ENCODE data around the gene EMSY.
"Not testable (repeated sequence)": the region's sequence is repeated elsewhere in the genome, so short reads cannot be mapped to it uniquely, and the experiment has no call there.

EMSY gene

DNA sequence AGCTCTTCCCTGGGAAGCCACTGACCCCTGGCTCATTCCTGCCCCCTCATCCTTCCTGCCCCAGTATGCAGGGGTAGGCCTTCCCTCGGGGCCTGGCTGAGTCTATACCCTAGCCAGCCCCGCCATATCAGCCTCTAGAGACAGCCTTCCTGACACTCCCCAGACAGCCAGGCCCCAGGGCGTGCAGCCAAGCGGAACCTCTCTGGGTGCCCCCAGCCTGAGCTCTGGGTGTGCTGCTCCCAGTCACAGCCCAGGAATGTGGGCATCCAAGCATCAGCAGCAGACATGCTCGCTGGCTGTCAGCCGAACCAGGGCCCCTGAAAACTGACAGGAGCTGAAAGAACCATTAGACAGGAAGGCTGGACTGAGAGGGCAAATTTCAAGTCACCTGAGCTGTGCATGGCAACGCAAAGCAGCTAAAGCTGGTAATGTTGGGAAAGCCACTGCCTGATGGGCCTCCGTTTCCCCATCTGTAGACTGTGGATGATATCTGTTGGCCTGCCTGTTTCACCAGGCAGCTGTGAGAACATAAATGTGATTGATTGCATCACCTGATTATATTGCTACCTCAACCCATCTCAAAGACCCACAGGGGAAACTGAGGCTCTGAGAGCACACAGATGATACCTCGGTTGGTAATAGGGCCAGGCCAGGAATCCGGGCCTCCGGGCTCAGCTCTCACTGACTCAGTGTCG lies 132.6 kb downstream of the EMSY start:
- H3K9me3 ChIP-seq (ENCODE audit: control insufficient read depth in 5 of 5, low read length in 5 of 5) = no peaks in the 10 kb centered on the region
- H3K36me3 ChIP-seq (ENCODE audit: control insufficient read depth in 5 of 5, insufficient read depth in 5 of 5, low read length in 5 of 5) = no peaks in the 10 kb centered on the region
- H3K9ac ChIP-seq (ENCODE audit: low read length in 5 of 5) = peak overlapping the region in 1 of 5 donors; percentile 53
- H3K4me1 ChIP-seq (ENCODE audit: control insufficient read depth in 5 of 5, insufficient read depth in 5 of 5, low read length in 5 of 5) = peaks cover 7 to 35% (median 17%) of the 10 kb centered on the region in 5 donors
- no peak overlapping the region for H3K4me3 ChIP-seq (ENCODE audit: low read depth in 1 of 5, low read length in 5 of 5)
- H3K27ac ChIP-seq (ENCODE audit: low read depth, low read length) = peak overlapping the region; percentile 83
- H3K27me3 ChIP-seq (ENCODE audit: control insufficient read depth in 5 of 5, insufficient read depth in 4 of 5, low read length in 5 of 5) = no peaks in the 10 kb centered on the region

GRCh38 chr11:76577921-76578653 lies 133.3 kb downstream of the EMSY start:
- Histone ChIP-seq H3K9ac (ENCODE audit: low read length in 5 of 5) (peak overlapping the region in 3 of 5 donors; percentile 5 to 68 (median 53)), H3K4me1 (ENCODE audit: control insufficient read depth in 5 of 5, insufficient read depth in 5 of 5, low read length in 5 of 5) (peaks cover 7 to 35% (median 17%) of the 10 kb centered on the region in 5 donors), H3K4me3 (ENCODE audit: low read depth in 1 of 5, low read length in 5 of 5) (peak overlapping the region in 4 of 5 donors; percentile 19 to 57 (median 46)), H3K9me3 (ENCODE audit: control insufficient read depth in 5 of 5, low read length in 5 of 5) (no peaks in the 10 kb centered on the region), H3K27me3 (ENCODE audit: control insufficient read depth in 5 of 5, insufficient read depth in 4 of 5, low read length in 5 of 5) (no peaks in the 10 kb centered on the region), H3K36me3 (ENCODE audit: control insufficient read depth in 5 of 5, insufficient read depth in 5 of 5, low read length in 5 of 5) (no peaks in the 10 kb centered on the region), H3K27ac (ENCODE audit: low read depth, low read length) (peak overlapping the region; percentile 83)

- H3K27me3 ChIP-seq (ENCODE audit: control insufficient read depth in 5 of 5, insufficient read depth in 4 of 5, low read length in 5 of 5) = no peaks in the 10 kb centered on the region
- peak overlapping the region; percentile 83 for H3K27ac ChIP-seq (ENCODE audit: low read depth, low read length)
- no peaks in the 10 kb centered on the region for H3K9me3 ChIP-seq (ENCODE audit: control insufficient read depth in 5 of 5, low read length in 5 of 5)
- peaks cover 7 to 35% (median 17%) of the 10 kb centered on the region in 5 donors for H3K4me1 ChIP-seq (ENCODE audit: control insufficient read depth in 5 of 5, insufficient read depth in 5 of 5, low read length in 5 of 5)
- H3K36me3 ChIP-seq (ENCODE audit: control insufficient read depth in 5 of 5, insufficient read depth in 5 of 5, low read length in 5 of 5) = no peaks in the 10 kb centered on the region
- H3K4me3 ChIP-seq (ENCODE audit: low read depth in 1 of 5, low read length in 5 of 5) = peak overlapping the region in 4 of 5 donors; percentile 19 to 57 (median 46)
- H3K9ac ChIP-seq (ENCODE audit: low read length in 5 of 5) = peak overlapping the region in 3 of 5 donors; percentile 46 to 68 (median 53)
Measured at GRCh38 chr11:76578654-76579055, 133.8 kb downstream of the EMSY start.

- H3K9ac ChIP-seq (ENCODE audit: low read length in 5 of 5) = peak overlapping the region in 4 of 5 donors; percentile 3 to 68 (median 50)
- H3K36me3 ChIP-seq (ENCODE audit: control insufficient read depth in 5 of 5, insufficient read depth in 5 of 5, low read length in 5 of 5) = no peaks in the 10 kb centered on the region
- no peaks in the 10 kb centered on the region for H3K9me3 ChIP-seq (ENCODE audit: control insufficient read depth in 5 of 5, low read length in 5 of 5)
- peak overlapping the region; percentile 83 for H3K27ac ChIP-seq (ENCODE audit: low read depth, low read length)
- peak overlapping the region; percentile 4 to 57 (median 42) for H3K4me3 ChIP-seq (ENCODE audit: low read depth in 1 of 5, low read length in 5 of 5)
- H3K27me3 ChIP-seq (ENCODE audit: control insufficient read depth in 5 of 5, insufficient read depth in 4 of 5, low read length in 5 of 5) = no peaks in the 10 kb centered on the region
- peaks cover 7 to 35% (median 17%) of the 10 kb centered on the region in 5 donors for H3K4me1 ChIP-seq (ENCODE audit: control insufficient read depth in 5 of 5, insufficient read depth in 5 of 5, low read length in 5 of 5)
Measured at GRCh38 chr11:76579056-76579751, 134.4 kb downstream of the EMSY start.

- Histone ChIP-seq H3K4me1 (ENCODE audit: control insufficient read depth in 5 of 5, insufficient read depth in 5 of 5, low read length in 5 of 5) (peaks cover 7 to 35% (median 17%) of the 10 kb centered on the region in 5 donors), H3K27ac (ENCODE audit: low read depth, low read length) (peak overlapping the region; percentile 83), H3K9ac (ENCODE audit: low read length in 5 of 5) (peak overlapping the region in 2 of 5 donors; percentile 3 to 46), H3K9me3 (ENCODE audit: control insufficient read depth in 5 of 5, low read length in 5 of 5) (no peaks in the 10 kb centered on the region), H3K4me3 (ENCODE audit: low read depth in 1 of 5, low read length in 5 of 5) (peak overlapping the region in 1 of 5 donors; percentile 7), H3K27me3 (ENCODE audit: control insufficient read depth in 5 of 5, insufficient read depth in 4 of 5, low read length in 5 of 5) (no peaks in the 10 kb centered on the region), H3K36me3 (ENCODE audit: control insufficient read depth in 5 of 5, insufficient read depth in 5 of 5, low read length in 5 of 5) (no peaks in the 10 kb centered on the region)
Measured at GRCh38 chr11:76579752-76580151, 134.9 kb downstream of the EMSY start.

GRCh38 chr11:76582471-76582870 lies 137.7 kb downstream of the EMSY start:
- H3K36me3 ChIP-seq (ENCODE audit: control insufficient read depth in 5 of 5, insufficient read depth in 5 of 5, low read length in 5 of 5); H3K27me3 ChIP-seq (ENCODE audit: control insufficient read depth in 5 of 5, insufficient read depth in 4 of 5, low read length in 5 of 5); H3K27ac ChIP-seq (ENCODE audit: low read depth, low read length); H3K9ac ChIP-seq (ENCODE audit: low read length in 5 of 5); H3K4me3 ChIP-seq (ENCODE audit: low read depth in 1 of 5, low read length in 5 of 5); H3K9me3 ChIP-seq (ENCODE audit: control insufficient read depth in 5 of 5, low read length in 5 of 5): not testable (repeated sequence)
- H3K4me1 ChIP-seq (ENCODE audit: control insufficient read depth in 5 of 5, insufficient read depth in 5 of 5, low read length in 5 of 5) = peaks cover 7 to 29% (median 16%) of the 10 kb centered on the region in 5 donors

- H3K27ac ChIP-seq (ENCODE audit: low read depth, low read length) = peak overlapping the region; percentile 84
- H3K4me3 ChIP-seq (ENCODE audit: low read depth in 1 of 5, low read length in 5 of 5) = no peak overlapping the region
- no peaks in the 10 kb centered on the region for H3K36me3 ChIP-seq (ENCODE audit: control insufficient read depth in 5 of 5, insufficient read depth in 5 of 5, low read length in 5 of 5)
- peaks cover 1 to 24% (median 13%) of the 10 kb centered on the region in 5 donors for H3K4me1 ChIP-seq (ENCODE audit: control insufficient read depth in 5 of 5, insufficient read depth in 5 of 5, low read length in 5 of 5)
- no peaks in the 10 kb centered on the region for H3K27me3 ChIP-seq (ENCODE audit: control insufficient read depth in 5 of 5, insufficient read depth in 4 of 5, low read length in 5 of 5)
- no peaks in the 10 kb centered on the region for H3K9me3 ChIP-seq (ENCODE audit: control insufficient read depth in 5 of 5, low read length in 5 of 5)
- no peak overlapping the region for H3K9ac ChIP-seq (ENCODE audit: low read length in 5 of 5)
Measured at GRCh38 chr11:76587820-76588454, 143.1 kb downstream of the EMSY start.

DNA sequence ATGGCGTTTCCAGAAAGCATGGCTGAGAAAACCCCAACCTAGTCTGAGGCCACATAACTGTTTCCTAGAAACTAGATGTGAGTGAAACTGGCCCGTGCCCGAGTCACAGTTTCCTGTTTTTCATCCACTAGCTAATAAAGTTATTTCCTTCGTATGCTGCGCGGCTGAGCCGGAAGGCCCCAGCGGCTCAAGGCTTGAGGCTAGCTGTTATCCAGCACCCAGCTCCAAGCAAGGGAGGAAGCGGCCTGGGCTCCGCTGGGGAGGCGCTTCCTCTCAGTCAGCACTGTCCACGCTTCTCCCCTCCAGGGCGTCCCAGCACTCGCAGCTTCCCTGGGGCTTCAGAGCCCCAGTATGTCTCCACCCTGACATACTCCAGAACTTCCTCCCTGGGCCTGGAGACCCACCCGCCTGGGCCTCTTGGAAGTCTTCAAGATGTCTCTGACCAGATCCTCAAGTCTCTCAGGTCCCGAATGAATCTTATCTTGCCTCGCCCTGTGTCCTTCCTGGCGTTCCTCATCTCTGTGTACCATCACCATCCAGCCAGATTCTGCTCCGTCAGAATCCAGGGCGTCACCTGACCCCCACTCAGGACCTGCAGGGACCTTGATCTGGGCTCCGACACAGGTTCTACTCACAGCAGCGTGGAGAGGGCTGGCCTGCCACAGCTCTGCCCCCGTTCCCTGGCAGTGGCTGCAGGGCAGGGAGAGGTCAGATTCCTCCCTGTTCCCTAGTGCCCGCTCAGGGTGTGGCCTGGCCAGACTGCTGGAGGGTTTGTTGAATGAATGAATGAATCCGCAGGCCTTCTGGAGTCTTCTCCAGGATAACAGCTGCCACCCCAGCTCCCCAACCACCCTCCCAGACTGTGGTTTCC lies 143.9 kb downstream of the EMSY start:
- Histone ChIP-seq H3K9ac (ENCODE audit: low read length in 5 of 5) (peak overlapping the region in 2 of 5 donors; percentile 19 to 76), H3K27ac (ENCODE audit: low read depth, low read length) (peak overlapping the region; percentile 84), H3K36me3 (ENCODE audit: control insufficient read depth in 5 of 5, insufficient read depth in 5 of 5, low read length in 5 of 5) (no peaks in the 10 kb centered on the region), H3K4me1 (ENCODE audit: control insufficient read depth in 5 of 5, insufficient read depth in 5 of 5, low read length in 5 of 5) (peaks cover 1 to 24% (median 13%) of the 10 kb centered on the region in 5 donors), H3K27me3 (ENCODE audit: control insufficient read depth in 5 of 5, insufficient read depth in 4 of 5, low read length in 5 of 5) (no peaks in the 10 kb centered on the region), H3K4me3 (ENCODE audit: low read depth in 1 of 5, low read length in 5 of 5) (no peak overlapping the region), H3K9me3 (ENCODE audit: control insufficient read depth in 5 of 5, low read length in 5 of 5) (no peaks in the 10 kb centered on the region)

GRCh38 chr11:76589477-76589876 lies 144.7 kb downstream of the EMSY start:
- Histone ChIP-seq H3K27ac (ENCODE audit: low read depth, low read length) (no peak overlapping the region), H3K4me1 (ENCODE audit: control insufficient read depth in 5 of 5, insufficient read depth in 5 of 5, low read length in 5 of 5) (peaks cover 1 to 24% (median 13%) of the 10 kb centered on the region in 5 donors), H3K9me3 (ENCODE audit: control insufficient read depth in 5 of 5, low read length in 5 of 5) (no peaks in the 10 kb centered on the region), H3K36me3 (ENCODE audit: control insufficient read depth in 5 of 5, insufficient read depth in 5 of 5, low read length in 5 of 5) (no peaks in the 10 kb centered on the region), H3K4me3 (ENCODE audit: low read depth in 1 of 5, low read length in 5 of 5) (no peak overlapping the region), H3K9ac (ENCODE audit: low read length in 5 of 5) (no peak overlapping the region), H3K27me3 (ENCODE audit: control insufficient read depth in 5 of 5, insufficient read depth in 4 of 5, low read length in 5 of 5) (no peaks in the 10 kb centered on the region)

Measured in subcutaneous abdominal adipose tissue (tissue), 5 donors.